NOMO-1 treated with dmso at 0.1 percent for 144 hours (cell line): ENCODE measurements around the gene MAPK9.
"Not testable (repeated sequence)": the region's sequence is repeated elsewhere in the genome, so short reads cannot be mapped to it uniquely, and the experiment has no call there.

Experiments used
- DNase-seq: peaks from one replicate; lab custom pipeline; 2025; ENCODE audit not compliant: unreplicated experiment; lab: John Stamatoyannopoulos, UW

MAPK9 gene

DNA sequence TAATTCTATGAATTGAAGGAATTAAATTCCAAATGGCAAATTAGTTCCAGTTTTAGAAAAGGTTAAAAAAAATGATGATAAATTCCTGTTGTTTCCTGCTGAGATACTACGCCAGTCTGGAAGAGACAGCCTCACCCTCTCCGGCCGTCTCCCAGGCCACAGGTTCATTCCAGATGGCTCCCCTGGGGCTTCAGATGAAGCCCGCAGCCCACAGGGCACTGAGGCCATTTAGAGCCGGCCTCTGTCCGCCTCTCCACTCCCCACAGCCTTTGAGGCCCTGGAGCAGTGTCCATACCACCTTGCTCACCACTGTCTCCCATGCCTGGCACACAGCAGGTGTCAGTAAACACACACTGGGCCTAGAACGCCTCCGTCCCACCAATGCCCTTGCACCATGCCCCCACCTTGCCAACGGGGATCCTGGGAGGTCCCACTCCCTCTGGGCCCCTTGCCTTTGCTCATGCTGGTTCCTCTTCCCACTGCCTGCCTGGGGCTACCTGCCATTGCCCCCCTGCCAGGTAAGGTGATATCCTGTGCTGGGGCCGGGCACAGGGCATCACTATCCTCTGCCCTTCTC lies 35.2 kb upstream of the MAPK9 start:
- no peak for DNase-seq

DNA sequence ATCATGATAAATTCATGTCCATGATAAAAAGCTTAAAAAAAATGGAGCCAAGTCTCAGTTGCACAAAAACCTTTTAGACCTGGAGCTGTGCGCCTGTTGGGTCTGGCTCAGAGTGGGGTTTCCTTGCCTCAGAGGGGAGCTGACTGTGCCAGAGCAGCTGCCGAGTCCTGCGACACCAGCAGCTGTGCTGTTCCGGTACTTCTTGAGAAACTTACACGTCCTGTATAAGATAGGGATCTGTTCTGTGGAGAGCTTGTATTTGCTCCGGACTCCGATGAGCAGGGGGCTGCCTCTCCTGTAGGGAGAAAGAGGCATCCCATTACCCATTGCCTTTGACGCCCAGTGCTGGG lies 32.7 kb upstream of the MAPK9 start:
- no peak for DNase-seq

DNA sequence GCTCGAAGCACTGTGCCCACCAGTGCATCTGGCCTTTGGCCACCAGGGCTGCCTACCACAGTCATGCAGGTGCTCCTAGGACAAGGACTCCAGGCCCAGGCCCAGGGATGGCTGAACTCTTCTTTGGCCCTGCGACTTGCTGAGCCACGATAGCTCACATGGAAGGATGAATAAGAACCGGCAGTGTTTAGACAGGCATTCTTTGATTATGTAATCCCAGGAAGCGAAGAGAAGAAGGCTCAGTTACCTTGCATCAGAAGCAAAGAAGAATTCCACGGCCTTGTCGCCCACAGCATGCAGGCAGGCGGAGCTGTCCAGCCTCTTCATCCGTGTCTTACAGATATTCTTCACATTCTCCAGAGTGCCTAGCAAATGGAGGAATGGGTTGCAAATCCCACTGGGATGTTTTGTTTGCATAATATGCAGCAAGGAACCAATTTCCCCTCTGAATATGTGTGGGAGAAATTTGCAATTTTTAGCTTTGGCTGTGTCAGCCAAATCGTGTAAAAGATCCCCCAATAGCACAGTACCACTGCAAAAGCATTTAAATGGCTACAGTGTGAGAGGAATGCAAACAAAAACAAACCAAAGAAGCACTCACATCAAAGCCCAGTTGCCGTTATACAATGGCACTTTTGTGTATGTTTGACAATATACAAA lies 32.2 kb upstream of the MAPK9 start:
- no peak for DNase-seq

DNA sequence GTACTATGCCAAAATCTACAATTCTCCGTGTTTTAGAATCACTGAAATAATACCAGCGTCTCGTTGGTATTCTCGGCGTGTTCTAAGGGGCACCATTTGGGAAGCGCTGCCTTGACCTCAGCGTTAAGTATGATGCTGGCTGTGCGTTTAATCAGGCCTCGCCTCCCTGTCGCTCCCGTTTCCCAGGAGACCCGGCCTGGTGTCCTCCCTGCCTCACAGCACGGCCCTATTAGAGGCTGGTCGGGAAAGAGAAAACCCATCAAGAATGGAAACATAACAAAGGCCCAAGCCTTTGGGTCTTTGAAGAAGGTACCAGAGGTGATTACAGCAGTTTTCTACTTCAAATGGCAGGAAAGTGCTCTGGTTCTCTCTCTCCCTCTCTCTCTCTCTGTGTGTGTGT lies 31.3 kb upstream of the MAPK9 start:
- DNase-seq: no peak

DNA sequence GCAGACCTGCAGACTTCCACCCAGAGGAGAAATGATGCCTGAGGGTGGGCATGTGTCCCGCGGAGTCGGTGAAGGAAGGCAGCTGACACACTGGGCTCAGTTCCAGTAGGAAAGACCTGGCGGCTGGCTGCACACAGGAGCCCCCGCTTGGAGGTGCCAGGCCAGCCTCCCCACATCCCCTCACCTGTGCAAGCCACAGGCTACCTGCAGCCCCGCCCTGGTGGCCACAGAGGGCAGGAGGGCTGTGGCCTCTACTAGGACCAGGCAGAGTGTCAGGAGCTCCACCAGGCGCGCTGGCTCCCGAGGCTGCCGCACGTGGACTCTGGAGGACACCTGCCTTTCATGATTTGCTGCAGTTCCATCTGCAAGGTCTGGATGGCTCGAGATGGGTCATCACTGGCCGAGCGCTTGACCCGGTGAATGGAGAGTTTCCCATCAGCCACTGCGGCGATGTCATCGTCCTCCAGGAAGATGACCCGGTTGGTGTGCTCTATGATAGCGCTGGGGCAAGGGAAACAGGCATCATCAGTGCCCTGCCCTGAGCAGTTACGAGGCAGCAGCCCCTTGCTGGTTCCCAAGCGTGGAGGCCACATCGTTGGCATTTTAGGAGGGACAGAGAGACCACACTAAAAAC lies 26.7 kb upstream of the MAPK9 start:
- no peak for DNase-seq

DNA sequence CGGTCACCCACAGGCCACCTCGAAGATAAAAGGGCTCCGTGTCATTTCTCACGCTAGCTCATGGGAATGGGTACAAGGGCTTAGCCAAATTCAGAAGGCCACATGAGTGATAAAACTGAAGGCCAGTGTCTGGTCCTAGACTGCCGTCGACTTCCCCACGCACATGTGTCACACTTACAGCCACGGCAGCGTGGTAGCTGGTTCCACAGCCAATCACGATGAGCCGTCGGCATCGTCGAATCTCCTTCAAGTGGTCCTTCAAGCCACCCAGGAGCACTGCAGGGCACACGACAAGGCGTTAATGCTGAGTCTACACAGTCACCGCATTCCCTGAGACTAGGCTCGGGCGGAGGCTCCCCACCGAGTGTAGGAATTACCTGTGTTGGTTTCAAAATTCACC lies 24.7 kb upstream of the MAPK9 start:
- DNase-seq: no peak

DNA sequence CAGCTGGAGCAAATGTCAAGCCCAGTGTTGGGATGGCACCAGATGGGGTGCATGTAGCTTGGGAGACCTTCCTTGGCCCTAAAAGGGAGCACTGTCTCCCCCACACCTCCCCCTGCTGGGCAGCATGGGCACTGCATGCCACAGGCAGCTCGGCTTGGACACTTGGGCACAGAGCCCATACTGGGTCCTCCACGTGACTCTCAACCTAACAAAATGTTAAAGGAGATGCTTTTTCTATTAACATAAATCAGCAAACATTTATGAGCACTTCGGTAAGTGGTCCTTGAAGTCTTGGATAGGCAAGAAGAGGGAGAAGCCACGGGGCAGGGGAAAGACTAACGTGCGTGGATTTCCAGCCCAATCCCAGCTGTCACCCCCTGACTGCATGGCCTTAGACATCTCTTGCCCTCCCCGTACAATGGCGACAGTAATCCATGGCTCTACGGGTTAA lies 23.9 kb upstream of the MAPK9 start:
- no peak for DNase-seq

DNA sequence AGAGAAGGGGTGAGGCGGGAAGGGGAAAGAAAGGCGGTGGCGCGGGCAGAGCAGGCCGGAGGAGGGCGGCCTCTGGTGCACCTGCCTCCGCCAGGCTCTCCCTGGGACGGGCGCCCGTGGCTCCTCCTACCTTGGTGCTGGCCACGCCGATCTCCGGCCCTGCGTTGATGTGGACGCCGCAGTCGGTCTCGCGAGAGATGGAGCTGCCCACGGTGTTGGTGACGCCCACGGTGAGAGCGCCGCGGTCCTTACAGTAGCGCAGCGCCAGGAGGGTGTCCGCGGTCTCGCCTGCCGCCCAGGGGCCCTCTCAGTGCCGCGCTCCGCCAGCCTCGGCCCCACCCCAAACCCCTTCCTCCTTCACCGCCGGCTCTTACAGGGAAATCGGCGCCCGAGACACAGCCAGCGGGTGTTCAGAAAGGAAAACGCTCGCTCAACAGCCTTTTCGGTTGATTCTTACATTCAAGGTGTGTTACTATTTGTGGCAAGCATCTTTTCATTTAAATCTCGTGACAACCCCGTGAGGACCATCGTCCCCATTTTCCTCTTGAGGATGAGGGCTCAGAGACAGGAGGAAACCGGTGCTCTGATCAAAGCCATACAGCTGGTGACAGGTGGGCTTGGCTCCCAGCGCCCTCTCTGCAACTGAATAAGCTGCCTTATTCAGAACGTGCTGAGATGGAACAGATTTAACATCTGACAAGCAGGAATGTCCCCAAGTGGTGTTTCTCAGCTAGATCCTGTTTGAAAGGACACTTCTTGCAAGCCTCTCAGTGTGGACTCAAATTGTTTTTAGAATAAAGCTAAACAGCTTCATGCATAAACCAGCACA lies 22.0 kb upstream of the MAPK9 start:
- DNase-seq: no peak

DNA sequence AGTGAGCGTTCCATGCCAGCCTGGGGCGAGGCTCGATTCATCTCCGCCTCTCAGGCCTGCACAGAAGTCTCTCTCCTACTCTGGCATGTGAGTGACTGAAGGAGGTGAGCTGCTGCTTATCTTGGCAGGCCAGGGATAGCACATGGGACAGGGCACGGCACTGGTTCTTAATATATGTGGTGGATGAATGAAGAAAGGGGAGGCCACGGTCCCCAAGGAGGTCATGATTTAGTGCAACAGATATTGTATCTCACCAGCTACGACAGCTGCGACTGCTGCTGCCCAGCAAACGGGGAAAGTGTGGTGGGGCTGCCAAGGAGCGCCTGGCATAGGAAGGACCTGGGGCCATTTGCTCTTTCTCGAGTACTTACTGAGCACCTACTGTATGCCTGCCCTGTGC lies 19.3 kb upstream of the MAPK9 start:
- no peak for DNase-seq

DNA sequence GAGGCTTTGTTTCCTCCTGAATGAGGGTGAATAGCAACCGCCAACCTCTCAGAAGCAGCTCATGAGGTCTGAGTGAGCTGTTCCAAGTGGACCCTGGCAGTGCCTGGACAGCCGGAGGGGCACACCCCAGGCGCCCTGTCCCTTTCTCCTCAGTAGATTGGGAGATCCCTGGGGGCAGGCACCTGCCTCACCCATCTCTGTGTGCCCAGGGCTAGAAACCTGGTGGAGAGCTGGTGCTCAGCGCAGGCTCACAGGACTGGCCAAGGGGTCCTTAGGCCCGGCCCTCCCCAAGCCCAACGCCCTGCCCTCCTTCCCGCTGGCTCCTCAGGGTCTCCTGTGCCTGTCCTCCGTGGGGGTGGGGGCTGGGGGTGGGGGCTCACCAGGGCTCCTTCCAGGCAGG lies 14.9 kb upstream of the MAPK9 start:
- no peak for DNase-seq

DNA sequence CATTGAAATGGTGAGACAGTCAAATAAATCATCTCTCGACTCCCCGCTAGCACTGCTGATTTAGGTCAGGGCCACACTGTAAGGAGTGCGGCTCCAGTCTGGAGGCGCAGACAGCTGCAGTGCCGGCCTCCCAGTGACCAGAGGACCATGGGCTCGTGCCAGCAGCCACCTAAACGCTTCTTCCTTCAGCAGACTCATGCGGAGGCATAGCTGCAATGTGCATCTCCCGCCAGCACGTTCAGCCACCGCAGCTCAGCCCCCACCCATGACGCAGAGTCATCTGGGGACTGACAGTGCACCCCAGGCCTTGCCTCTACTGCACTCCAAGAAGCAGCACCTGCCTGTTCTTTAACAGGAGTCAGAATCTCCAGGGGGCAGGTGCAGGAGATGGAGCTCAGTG lies 13.6 kb upstream of the MAPK9 start:
- no peak for DNase-seq

DNA sequence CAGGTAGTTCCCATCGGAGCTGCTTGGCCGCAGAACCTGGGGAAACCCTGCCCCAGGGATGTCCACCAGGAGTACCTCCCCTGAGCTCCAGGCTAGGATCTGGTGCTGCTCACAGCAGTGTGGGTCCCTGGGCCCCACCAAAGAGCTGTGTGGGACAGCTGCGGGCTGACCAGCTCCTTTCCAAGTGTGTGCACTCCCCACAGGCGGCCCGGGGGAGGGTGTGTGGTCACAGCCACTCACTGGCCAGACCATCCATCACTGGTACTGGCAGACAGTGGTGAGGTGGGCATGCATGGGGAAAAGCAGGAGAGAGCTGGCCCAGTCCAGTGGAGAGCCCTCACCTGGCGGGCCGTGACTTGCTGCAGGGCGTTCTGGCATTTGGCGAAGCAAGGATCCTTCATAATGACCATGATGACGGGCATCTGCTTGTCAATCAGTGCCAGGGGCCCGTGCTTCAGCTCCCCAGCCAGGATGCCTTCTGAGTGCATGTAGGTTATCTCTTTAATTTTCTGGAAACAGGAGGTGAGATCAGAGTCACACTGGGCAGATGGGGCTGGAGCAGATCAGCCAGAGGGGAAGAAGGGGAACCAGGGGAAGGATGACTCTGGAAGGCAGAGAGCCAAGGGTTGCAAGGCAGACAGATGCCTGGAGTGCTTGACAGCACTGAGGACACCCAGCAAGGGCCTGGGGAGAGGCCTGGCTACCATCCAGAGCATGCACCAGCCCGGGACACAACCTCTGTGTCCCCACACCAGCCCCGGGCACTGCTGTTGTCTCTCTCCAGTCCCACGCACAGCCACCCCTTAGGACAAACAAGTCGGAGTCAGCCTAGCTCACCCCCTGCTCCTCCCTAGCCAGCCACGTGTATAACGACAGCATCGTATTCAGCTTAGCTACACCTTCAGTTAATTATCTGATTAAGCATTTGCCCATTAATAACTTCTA lies 12.8 kb upstream of the MAPK9 start:
- DNase-seq: no peak

DNA sequence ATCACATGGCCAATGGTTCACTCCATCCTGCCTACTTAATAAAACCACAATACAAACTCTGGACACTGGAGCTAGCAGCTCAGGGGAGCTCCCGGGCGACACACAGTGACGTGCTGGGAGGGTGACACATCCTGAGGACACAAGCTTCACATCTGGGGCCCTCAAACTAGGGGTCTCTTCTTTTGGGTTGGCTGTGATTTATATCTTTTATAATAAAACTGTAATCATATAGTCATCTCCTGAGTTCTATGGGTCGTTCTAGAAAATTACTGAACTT lies 12.1 kb upstream of the MAPK9 start:
- no peak for DNase-seq

DNA sequence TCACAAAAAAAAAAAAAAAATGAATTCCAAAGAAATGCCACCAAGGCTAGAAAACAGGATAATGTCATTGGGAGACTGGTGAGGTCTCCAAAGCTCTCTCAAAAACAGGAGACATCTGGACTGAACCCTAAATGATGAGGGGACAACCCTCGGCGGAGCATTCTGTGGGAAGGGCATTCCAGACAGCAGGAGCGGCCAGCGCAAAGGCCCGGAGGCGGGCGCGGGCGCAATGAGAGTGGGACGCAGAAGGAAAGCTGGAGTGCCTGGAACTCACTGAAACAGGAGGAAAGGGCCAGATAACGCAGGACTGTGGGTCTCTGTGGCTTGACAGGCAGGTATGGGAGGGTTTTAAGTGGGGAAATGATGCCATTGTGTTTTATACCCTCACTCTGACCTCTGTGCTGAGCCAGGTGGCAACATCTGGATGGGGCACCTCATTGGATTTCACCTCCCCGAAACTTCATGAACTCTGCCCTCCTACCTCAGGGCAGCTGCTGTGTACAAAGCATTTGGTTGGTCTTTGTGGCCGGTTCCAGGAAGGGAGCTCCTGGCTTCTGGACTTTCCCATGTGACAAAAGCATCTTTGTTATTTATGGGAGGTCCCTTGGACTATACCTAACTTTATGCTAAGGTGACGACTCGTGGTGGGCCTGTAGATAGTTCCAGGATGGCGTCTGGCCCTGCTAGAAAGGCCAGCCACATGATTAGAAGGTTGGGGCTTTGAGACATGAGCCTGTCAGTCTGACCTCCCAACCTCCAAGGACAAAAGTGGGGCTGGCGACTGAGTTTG lies 11.5 kb upstream of the MAPK9 start:
- DNase-seq: no peak

DNA sequence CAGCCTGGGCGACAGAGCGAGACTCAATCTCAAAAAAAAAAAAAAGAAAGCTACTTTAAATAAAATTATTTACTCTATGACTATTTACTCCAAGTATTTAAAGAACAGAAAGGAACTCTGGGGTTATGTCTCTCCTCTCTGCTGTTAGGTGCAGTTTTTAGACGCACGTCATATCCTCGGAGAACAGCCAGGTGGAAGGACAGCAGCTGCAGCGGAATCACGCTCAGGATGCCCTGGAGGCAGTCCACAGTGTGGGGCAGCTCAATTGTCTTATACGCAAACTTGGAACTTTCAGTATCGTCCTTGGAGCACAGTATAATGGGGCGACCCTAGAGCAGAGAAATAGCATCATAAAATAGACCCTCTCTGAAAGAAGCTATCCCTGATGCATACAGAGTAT lies 10.4 kb upstream of the MAPK9 start:
- DNase-seq: no peak

DNA sequence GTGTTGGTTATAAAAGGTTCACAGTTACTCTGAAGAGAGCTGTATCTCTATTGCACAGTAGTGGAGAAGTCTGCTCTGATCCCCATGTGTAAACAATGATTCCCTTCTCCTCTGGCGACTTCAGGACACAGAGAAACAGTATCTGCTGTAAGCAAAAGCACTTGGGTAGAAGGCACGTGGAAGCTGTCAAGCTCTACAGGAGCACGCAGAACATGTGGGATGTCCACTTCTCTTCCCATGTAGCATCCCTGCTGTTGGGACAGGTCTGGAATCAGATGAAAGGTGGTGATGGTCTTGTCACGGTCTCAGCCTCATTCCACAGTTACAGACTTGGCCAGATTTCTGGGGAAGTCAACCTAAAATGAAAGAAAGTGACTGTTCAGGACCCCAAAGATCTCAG lies 9.4 kb upstream of the MAPK9 start:
- no peak for DNase-seq

DNA sequence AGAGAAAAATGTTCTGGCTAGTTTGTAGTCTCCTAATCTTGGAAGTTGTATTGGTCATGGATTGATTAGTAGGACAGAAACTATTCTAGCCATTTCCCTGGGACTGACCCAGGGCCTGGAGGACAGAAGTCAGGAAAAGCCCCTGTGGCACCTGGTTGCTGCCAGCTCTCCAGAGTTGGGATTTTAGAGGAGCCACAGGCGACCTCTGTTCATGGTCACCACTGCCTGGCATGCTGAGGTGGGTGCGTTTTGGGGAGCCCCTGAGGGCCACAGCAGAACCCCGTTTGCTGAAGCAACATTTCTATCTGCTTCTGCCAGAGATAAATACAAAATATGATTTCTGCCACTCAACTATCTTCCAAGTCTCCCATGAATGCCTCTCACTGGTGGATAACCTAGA lies 7.6 kb upstream of the MAPK9 start:
- DNase-seq: no peak

DNA sequence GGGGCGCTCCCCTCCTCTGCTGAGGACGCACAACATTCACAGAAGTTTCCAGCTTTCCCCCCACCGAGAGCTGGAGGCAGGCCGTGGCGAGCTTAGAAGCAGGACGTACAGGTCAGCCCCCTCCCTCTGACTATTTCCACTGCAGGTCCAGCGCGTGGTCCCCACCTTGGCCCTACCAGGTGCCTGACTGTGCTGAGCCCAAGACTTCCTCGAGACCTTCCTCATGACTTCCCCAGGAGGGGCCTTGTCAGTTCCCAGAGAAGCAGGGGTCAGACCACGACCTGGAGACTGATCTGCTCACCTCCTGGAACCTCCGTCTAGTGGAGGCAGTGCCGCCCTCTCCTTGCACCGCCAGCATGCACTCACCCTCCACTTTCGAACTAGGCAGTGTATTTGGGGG lies 7.1 kb upstream of the MAPK9 start:
- DNase-seq: not testable (repeated sequence)

DNA sequence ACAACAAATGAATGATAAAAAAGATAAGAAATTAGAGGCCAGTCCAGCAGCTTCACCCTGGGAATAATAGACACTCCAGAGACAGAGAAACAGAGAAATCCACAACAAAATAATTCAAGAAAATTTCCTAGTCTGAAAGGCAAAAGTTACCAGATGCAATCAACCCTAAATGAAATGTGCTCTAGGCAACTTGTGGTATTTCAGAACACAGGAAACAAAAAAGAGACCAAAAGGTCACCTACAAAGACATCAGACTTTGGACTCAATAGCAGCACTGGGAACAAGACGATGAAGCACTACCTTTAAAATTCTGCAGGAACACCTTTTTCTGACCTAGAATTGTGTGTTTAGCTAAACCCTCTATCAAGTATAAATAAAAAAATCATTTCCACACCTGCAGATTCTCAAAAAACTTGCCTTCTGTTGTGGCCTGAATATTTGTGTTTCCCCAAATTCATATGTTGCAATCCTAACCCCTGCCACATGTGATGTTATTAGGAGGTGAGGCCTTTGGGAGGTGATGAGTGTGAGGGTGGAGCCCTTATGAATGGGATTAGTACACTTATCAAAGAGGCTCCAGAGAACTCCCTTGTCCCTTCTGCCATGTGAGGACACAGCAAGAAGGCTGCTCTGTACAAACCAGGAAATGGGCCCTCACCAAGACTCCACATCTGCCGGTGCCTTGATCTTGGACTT lies 5.9 kb upstream of the MAPK9 start:
- DNase-seq: no peak

DNA sequence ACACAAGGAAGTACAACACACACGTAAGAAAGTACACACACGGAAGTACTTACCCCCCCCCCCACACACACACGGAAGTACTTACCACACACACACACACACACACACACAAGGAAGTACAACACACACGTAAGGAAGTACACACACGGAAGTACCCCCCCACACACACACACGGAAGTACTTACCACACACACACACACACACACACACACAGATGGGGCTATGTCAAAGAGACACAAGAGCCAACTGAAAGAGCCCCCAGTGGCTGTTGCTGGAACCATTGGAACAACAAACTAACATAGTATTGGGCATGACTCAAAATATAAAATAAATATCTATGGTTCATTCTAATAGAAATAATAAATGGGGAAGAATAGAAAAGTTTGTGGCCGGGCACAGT lies 4.9 kb upstream of the MAPK9 start:
- no peak for DNase-seq
